Astrocyte (in vitro differentiated cells and primary cell): ENCODE data around the gene STON1.

ENCODE experiments used
- EZH2 ChIP-seq: IDR thresholded peaks from 2 replicates; pipeline ENCODE4 v1.6.1; 2012; ENCODE audit warnings: mild to moderate bottlenecking, low read length, inconsistent platforms; ENCODE audit not compliant: insufficient read depth
- TF ChIP-seq, protein P1 (sequence below): IDR thresholded peaks from 2 replicates; pipeline ENCODE4 v1.5.1; 2011; ENCODE audit warnings: low read depth, mild to moderate bottlenecking, inconsistent platforms, low read length, moderate library complexity; ENCODE audit not compliant: insufficient read depth

GRCh38 chr2:48532824-48533223 is 2.9 kb downstream of the STON1 start:
- TF ChIP-seq, protein P1, sequence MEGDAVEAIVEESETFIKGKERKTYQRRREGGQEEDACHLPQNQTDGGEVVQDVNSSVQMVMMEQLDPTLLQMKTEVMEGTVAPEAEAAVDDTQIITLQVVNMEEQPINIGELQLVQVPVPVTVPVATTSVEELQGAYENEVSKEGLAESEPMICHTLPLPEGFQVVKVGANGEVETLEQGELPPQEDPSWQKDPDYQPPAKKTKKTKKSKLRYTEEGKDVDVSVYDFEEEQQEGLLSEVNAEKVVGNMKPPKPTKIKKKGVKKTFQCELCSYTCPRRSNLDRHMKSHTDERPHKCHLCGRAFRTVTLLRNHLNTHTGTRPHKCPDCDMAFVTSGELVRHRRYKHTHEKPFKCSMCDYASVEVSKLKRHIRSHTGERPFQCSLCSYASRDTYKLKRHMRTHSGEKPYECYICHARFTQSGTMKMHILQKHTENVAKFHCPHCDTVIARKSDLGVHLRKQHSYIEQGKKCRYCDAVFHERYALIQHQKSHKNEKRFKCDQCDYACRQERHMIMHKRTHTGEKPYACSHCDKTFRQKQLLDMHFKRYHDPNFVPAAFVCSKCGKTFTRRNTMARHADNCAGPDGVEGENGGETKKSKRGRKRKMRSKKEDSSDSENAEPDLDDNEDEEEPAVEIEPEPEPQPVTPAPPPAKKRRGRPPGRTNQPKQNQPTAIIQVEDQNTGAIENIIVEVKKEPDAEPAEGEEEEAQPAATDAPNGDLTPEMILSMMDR: no peak
- no peak for TF ChIP-seq EZH2
